Breast epithelium (tissue), 3 donors: ENCODE measurements around the gene PPP6R3.

Experiments
- POLR2A ChIP-seq: fragments of 450-650 bp; IDR thresholded peaks from one replicate; pipeline ENCODE4 v1.6.1; 2016; ENCODE audit warnings: antibody characterized with exemption, mild to moderate bottlenecking, moderate library complexity
- POLR2AphosphoS5 ChIP-seq, 3 donors: sonication (generic); formaldehyde crosslinking; IDR thresholded peaks; one replicate each; pipeline ENCODE4 v1.6.1; 2017; ENCODE audit warnings: antibody characterized with exemption in 3 of 3
- TF ChIP-seq, protein P1 (sequence below), 3 donors: fragments of 450-650 bp; IDR thresholded peaks; one replicate each; pipeline ENCODE4 v1.5.1; 2016 to 2017; ENCODE audit warnings: antibody characterized with exemption in 3 of 3, mild to moderate bottlenecking in 3 of 3, moderate library complexity in 3 of 3

DNA sequence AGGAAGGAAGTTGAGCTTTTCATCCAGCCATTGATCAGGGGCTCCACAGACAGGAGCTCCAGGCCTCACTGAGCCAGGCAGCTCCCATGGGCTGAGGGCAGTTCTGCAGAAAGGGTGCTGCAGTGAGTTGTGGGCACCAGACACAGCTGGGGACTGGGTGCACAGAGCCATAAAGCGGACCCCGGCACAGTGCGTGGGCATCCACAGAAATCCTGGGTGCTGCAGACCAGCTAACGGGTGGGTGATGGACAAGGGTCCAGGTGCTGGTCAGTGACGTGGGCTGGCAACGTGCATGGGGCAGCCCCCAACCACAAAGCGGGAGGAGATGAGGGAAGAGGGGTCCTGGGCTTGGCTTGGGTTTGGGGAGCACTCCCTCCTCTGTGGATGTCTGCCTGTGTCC, 204.4 kb downstream of the PPP6R3 start:
- TF ChIP-seq POLR2A (no peak), POLR2AphosphoS5 (IDR thresholded peaks at IDR 0.05) (no peak)
- TF ChIP-seq, protein P1, sequence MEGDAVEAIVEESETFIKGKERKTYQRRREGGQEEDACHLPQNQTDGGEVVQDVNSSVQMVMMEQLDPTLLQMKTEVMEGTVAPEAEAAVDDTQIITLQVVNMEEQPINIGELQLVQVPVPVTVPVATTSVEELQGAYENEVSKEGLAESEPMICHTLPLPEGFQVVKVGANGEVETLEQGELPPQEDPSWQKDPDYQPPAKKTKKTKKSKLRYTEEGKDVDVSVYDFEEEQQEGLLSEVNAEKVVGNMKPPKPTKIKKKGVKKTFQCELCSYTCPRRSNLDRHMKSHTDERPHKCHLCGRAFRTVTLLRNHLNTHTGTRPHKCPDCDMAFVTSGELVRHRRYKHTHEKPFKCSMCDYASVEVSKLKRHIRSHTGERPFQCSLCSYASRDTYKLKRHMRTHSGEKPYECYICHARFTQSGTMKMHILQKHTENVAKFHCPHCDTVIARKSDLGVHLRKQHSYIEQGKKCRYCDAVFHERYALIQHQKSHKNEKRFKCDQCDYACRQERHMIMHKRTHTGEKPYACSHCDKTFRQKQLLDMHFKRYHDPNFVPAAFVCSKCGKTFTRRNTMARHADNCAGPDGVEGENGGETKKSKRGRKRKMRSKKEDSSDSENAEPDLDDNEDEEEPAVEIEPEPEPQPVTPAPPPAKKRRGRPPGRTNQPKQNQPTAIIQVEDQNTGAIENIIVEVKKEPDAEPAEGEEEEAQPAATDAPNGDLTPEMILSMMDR (IDR thresholded peaks at IDR 0.05) = no peak
